GM12878 (cell line): ENCODE data around the gene AKAP5.
A peak's percentile ranks its signal among the peaks of the same experiment; 100 is the strongest.

Experiments
- BACH1 ChIP-seq: fragments of 450-650 bp; IDR thresholded peaks from 2 replicates; pipeline ENCODE4 v1.6.1; 2017; ENCODE audit warnings: mild to moderate bottlenecking, borderline replicate concordance
- CREM ChIP-seq: IDR thresholded peaks from 2 replicates; pipeline ENCODE4 v1.6.1; 2014; ENCODE audit warnings: antibody characterized with exemption, low read depth
- POLR2AphosphoS5 ChIP-seq: IDR thresholded peaks from 2 replicates; pipeline ENCODE4 v1.6.1; 2011; ENCODE audit warnings: mild to moderate bottlenecking, low read length, inconsistent platforms
- RAD21 ChIP-seq: IDR thresholded peaks from 2 replicates; pipeline ENCODE4 v1.6.1; 2011; ENCODE audit warnings: mild to moderate bottlenecking, low read depth, low read length, moderate library complexity; ENCODE audit not compliant: insufficient read depth
- REST ChIP-seq: IDR thresholded peaks from 2 replicates; pipeline ENCODE4 v1.6.1; 2012; ENCODE audit warnings: mild to moderate bottlenecking, low read depth, low read length
- TF ChIP-seq, protein P1 (sequence below): IDR thresholded peaks from 2 replicates; pipeline ENCODE4 v1.6.1; 2012; ENCODE audit warnings: low read depth, low read length, improper control_type of control experiment
- TF ChIP-seq, protein P2 (sequence below), 3 experiments: IDR thresholded peaks in 2 of 3; conservative IDR thresholded peaks in 1 of 3; 2 replicates each; pipeline ENCODE4 v1.5.1; 2011; ENCODE audit warnings: low read depth in 3 of 3, low read length in 3 of 3, mild to moderate bottlenecking in 3 of 3, control low read depth in 2 of 3, moderate library complexity in 2 of 3, inconsistent platforms in 1 of 3, mixed read lengths in 1 of 3; ENCODE audit not compliant: control insufficient read depth in 2 of 3, insufficient read depth in 1 of 3; ENCODE audit errors: extremely low read depth in 1 of 3

- TF ChIP-seq, protein P1, sequence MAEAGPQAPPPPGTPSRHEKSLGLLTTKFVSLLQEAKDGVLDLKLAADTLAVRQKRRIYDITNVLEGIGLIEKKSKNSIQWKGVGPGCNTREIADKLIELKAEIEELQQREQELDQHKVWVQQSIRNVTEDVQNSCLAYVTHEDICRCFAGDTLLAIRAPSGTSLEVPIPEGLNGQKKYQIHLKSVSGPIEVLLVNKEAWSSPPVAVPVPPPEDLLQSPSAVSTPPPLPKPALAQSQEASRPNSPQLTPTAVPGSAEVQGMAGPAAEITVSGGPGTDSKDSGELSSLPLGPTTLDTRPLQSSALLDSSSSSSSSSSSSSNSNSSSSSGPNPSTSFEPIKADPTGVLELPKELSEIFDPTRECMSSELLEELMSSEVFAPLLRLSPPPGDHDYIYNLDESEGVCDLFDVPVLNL = no peak
- TF ChIP-seq BACH1 (no peak), RAD21 (no peak), REST (no peak), POLR2AphosphoS5 (no peak), CREM (0 out of 2 replicates have a peak, but pooled peaks have one; percentile 18)
- TF ChIP-seq, protein P2, sequence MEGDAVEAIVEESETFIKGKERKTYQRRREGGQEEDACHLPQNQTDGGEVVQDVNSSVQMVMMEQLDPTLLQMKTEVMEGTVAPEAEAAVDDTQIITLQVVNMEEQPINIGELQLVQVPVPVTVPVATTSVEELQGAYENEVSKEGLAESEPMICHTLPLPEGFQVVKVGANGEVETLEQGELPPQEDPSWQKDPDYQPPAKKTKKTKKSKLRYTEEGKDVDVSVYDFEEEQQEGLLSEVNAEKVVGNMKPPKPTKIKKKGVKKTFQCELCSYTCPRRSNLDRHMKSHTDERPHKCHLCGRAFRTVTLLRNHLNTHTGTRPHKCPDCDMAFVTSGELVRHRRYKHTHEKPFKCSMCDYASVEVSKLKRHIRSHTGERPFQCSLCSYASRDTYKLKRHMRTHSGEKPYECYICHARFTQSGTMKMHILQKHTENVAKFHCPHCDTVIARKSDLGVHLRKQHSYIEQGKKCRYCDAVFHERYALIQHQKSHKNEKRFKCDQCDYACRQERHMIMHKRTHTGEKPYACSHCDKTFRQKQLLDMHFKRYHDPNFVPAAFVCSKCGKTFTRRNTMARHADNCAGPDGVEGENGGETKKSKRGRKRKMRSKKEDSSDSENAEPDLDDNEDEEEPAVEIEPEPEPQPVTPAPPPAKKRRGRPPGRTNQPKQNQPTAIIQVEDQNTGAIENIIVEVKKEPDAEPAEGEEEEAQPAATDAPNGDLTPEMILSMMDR (IDR thresholded peaks at IDR 0.05 in 2 of 3, conservative IDR thresholded peaks at IDR 0.05 in 1 of 3; ENCODE audit: control insufficient read depth in 2 of 3, extremely low read depth in 1 of 3, insufficient read depth in 1 of 3, low read depth in 3 of 3, low read length in 3 of 3) = no peak
These were observed 43.0 kb downstream of the AKAP5 start for GRCh38 chr14:64508215-64508776.
